ENCODE results near the gene RMI2.

The RMI2 gene

DNA sequence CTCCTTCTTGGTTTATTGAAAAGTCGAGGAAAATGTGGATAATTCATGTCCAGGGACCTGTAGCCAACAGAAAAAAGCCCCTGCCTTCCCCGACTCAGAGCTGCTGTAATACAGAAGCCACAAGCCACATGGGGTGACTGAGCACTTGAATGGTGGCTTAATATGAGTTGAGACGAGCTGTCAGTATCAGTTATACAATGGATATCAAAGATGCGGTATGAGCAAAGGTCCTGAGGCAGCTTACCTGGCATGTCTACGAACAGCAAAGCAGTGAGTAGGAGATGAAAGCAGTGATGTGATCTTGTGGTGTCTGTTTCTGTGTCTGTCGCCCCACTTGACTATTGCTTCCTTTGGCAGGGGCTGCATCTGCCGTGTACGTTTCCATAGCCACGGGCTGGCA lies 12.2 kb upstream of the RMI2 start:
- POLR2A ChIA-PET, result interaction anchor here (0.6 to 1.8 kb wide), 2 partner anchors 8 to 77 kb away, joined by 3 to 6 read pairs; partner anchors contain the start of gene SOCS1
- CTCF ChIA-PET, result interaction anchor here (0.9 kb wide), 1 partner anchor 40 kb away, joined by 3 read pairs; no protein-coding TSS in a partner anchor

DNA sequence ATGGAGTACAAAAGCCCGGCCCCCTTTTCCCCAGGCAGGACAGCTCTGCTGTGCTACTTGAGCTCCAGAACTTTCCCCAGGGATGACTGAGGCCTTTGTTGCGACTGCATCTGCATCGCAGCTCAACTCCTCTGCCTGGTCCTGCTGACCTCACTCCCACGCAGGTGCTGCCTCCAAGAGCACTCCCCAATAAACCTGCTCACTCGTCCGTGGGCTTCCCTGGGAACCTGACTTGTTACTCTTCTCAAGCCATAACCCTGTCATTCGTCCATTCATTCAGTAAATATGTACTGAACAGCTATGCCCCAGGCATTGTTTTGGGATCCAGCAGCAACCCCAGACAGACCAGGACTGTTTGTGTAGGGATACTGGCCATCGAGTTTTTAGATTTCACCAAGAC lies 11.6 kb upstream of the RMI2 start:
- TF ChIP-seq FOXA1 (IDR thresholded peaks at IDR 0.05) (no peak), TARDBP (IDR thresholded peaks at IDR 0.05) (no peak), ARNT (IDR thresholded peaks at IDR 0.05) (no peak), FOXM1 (IDR thresholded peaks at IDR 0.05; ENCODE audit: borderline replicate concordance) (no peak), BHLHE40 (IDR thresholded peaks at IDR 0.05; ENCODE audit: borderline replicate concordance) (no peak), LEF1 (IDR thresholded peaks at IDR 0.05; ENCODE audit: borderline replicate concordance) (no peak), ZNF384 (IDR thresholded peaks at IDR 0.05) (no peak), HDGF (IDR thresholded peaks at IDR 0.05; ENCODE audit: borderline replicate concordance) (no peak), CTBP1 (IDR thresholded peaks at IDR 0.05; ENCODE audit: borderline replicate concordance) (no peak), FOXK2 (IDR thresholded peaks at IDR 0.05) (no peak)
- TF ChIP-seq, protein P1, sequence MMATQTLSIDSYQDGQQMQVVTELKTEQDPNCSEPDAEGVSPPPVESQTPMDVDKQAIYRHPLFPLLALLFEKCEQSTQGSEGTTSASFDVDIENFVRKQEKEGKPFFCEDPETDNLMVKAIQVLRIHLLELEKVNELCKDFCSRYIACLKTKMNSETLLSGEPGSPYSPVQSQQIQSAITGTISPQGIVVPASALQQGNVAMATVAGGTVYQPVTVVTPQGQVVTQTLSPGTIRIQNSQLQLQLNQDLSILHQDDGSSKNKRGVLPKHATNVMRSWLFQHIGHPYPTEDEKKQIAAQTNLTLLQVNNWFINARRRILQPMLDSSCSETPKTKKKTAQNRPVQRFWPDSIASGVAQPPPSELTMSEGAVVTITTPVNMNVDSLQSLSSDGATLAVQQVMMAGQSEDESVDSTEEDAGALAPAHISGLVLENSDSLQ (IDR thresholded peaks at IDR 0.05), result no peak
- ChIA-PET CTCF (no interaction called here), POLR2A (interaction anchor here (0.6 kb wide), 1 partner anchor 8 kb away, joined by 3 read pairs; no protein-coding TSS in a partner anchor)
- DNase-seq (ENCODE audit: extremely low spot score), result no peak

More for the DNA sequence above, 12.2 kb upstream of the RMI2 start:
- TF ChIP-seq HDGF (IDR thresholded peaks at IDR 0.05; ENCODE audit: borderline replicate concordance) (no peak), ARNT (IDR thresholded peaks at IDR 0.05) (no peak)
- no peak for DNase-seq (ENCODE audit: extremely low spot score)

DNA sequence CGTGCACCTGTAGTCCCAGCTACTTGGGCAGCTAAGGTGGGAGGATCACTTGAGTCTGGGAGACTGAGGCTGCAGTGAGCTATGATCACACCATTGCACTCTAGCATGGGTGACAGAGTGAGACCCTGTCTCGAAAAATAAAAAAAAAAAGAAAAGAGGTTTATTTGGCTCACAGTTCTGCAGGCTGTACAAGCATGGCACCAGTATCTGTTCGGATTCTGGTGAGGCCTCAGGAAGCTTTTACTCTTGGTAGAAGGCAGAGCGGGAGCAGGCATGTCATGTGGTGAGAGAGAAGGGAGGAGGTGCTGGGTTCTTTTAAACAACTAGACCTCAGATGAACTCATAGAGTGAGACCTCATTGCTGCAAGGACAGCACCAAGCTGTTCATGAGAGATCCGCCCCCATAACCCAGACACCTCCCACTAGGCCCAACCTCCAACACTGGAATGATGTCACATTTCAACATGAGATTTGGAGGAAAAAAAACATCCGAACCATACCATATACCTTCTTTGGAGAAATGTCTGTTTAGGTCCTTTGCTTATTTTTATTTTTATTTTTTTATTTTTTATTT lies 10.3 kb upstream of the RMI2 start:
- POLR2A ChIA-PET, result no interaction called here
- TF ChIP-seq TARDBP (IDR thresholded peaks at IDR 0.05) (no peak), ARNT (IDR thresholded peaks at IDR 0.05) (no peak), FOXM1 (IDR thresholded peaks at IDR 0.05; ENCODE audit: borderline replicate concordance) (no peak), BHLHE40 (IDR thresholded peaks at IDR 0.05; ENCODE audit: borderline replicate concordance) (no peak), CTBP1 (IDR thresholded peaks at IDR 0.05; ENCODE audit: borderline replicate concordance) (no peak), ELF4 (IDR thresholded peaks at IDR 0.05) (no peak)
- CTCF ChIA-PET, result interaction anchor here (0.6 kb wide), 1 partner anchor 51 kb away, joined by 5 read pairs; no protein-coding TSS in a partner anchor
- no peak for DNase-seq (ENCODE audit: extremely low spot score)

DNA sequence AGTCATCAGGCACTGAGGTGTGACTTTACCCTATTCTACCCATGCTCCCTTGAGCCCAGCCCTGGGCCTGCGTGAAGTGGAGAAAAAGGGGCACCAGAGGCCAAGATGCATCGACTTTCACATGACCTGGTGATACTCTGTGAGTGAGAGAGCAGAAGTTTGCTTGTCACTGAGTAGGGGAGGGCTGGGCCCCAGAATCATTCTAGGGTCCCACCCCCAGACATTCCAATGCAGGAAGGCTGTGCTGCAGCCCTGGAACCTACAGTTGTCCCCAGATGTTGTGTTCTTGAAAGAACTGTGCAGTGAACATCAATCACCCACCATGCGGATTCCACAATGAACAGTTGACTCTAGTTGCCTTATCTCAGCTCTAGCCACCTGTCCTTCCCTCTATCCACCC lies 6.2 kb upstream of the RMI2 start:
- TF ChIP-seq HDGF (IDR thresholded peaks at IDR 0.05; ENCODE audit: borderline replicate concordance), result no peak
- no peak for TF ChIP-seq FOXM1 (IDR thresholded peaks at IDR 0.05; ENCODE audit: borderline replicate concordance)
- TF ChIP-seq CTBP1 (IDR thresholded peaks at IDR 0.05; ENCODE audit: borderline replicate concordance), result no peak
- TF ChIP-seq, protein P1 (IDR thresholded peaks at IDR 0.05), result no peak
- no peak for TF ChIP-seq ARNT (IDR thresholded peaks at IDR 0.05)
- no peak for TF ChIP-seq LEF1 (IDR thresholded peaks at IDR 0.05; ENCODE audit: borderline replicate concordance)
- no peak for TF ChIP-seq FOXK2 (IDR thresholded peaks at IDR 0.05)
- TF ChIP-seq ELF4 (IDR thresholded peaks at IDR 0.05), result no peak
- TF ChIP-seq ZNF384 (IDR thresholded peaks at IDR 0.05), result no peak
- TF ChIP-seq TARDBP (IDR thresholded peaks at IDR 0.05), result no peak
- TF ChIP-seq FOXA1 (IDR thresholded peaks at IDR 0.05), result no peak
- TF ChIP-seq SUZ12 (IDR thresholded peaks at IDR 0.05), result no peak
- CTCF ChIA-PET, result no interaction called here
- POLR2A ChIA-PET, result no interaction called here
- no peak for DNase-seq (ENCODE audit: extremely low spot score)

DNA sequence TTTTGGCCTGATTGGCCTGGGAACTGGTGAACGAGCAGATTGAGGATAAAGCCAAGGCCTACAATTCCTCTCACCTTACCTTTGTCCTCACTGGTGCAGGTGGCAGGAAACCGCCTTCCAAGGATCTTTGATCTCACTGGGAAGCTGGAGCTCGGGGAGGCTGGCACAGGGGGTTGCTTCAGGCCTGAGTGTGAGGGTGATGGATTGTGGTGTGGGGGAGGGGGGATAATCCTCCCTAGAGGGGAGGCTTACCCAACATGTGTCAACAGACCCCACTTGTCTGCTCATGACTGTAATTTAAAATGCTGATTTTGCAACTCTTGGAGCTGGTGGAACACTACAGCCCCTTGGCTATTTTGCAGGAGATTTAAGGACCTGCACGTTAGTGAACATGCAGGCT lies 4.5 kb upstream of the RMI2 start:
- DNase-seq (ENCODE audit: extremely low spot score), result no peak
- CTCF ChIA-PET, result no interaction called here
- TF ChIP-seq NFRKB (IDR thresholded peaks at IDR 0.05) (no peak), TARDBP (IDR thresholded peaks at IDR 0.05) (no peak), CTBP1 (IDR thresholded peaks at IDR 0.05; ENCODE audit: borderline replicate concordance) (no peak), SP1 (IDR thresholded peaks at IDR 0.05) (no peak), ZNF384 (IDR thresholded peaks at IDR 0.05) (no peak), ELF4 (IDR thresholded peaks at IDR 0.05) (no peak)
- TF ChIP-seq, protein P1 (IDR thresholded peaks at IDR 0.05), result no peak
- POLR2A ChIA-PET, result interaction anchor here (1.3 kb wide), 1 partner anchor 84 kb away, joined by 4 read pairs; the partner anchor contains the start of gene SOCS1

DNA sequence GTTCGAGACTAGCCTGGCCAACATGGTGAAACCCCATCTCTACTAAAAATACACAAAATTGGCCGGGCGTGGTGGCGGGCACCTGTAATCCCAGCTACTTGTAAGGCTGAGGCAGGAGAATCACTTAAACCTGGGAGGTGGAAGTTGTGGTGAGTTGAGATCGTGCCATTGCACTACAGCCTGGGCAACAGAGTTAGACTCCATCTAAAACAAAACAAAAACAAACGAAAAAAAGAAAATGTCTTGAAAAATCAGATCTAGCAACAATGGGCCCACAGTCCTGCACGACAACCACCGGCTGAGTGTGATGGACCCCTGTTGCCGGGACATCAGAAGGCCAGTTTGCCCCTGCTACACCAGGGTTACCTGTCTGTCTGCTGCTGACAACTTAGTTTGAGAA lies 3.9 kb upstream of the RMI2 start:
- ChIA-PET CTCF (no interaction called here), POLR2A (interaction anchor here (0.6 to 1.3 kb wide), 2 partner anchors 8 to 85 kb away, joined by 3 to 4 read pairs; partner anchors contain the start of gene SOCS1)
- TF ChIP-seq NFRKB (IDR thresholded peaks at IDR 0.05) (no peak), FOXA1 (IDR thresholded peaks at IDR 0.05) (no peak), ARNT (IDR thresholded peaks at IDR 0.05) (no peak), LEF1 (IDR thresholded peaks at IDR 0.05; ENCODE audit: borderline replicate concordance) (no peak), TARDBP (IDR thresholded peaks at IDR 0.05) (no peak), HDGF (IDR thresholded peaks at IDR 0.05; ENCODE audit: borderline replicate concordance) (no peak), FOXK2 (IDR thresholded peaks at IDR 0.05) (no peak), ZNF384 (IDR thresholded peaks at IDR 0.05) (no peak), ELF4 (IDR thresholded peaks at IDR 0.05) (no peak), L3MBTL2 (conservative IDR thresholded peaks at IDR 0.05) (no peak)
- no peak for DNase-seq (ENCODE audit: extremely low spot score)

All from HEK293T (cell line).